Uterus (tissue), 4 donors: ENCODE data around the gene NCOR2. TPM values are rescaled to one million over a fixed set of nuclear protein-coding genes. Genes with fewer than 3 reads are reported as not detected.
A peak's percentile ranks its signal among the peaks of the same experiment; 100 is the strongest.

Source experiments
- DNase-seq, 2 donors: peaks; one replicate each; pipeline ENCODE4 v3.0.0-alpha.2; 2019 to 2020
- H3K27ac ChIP-seq, 2 donors: fragments of 200-600 bp; sonication (generic); 1 replicate in 1 of 2; 2 replicates in 1 of 2; pipeline ENCODE4 v1.5.1; 2016 to 2018
- H3K27me3 ChIP-seq, 2 donors: fragments of 200-600 bp; sonication (generic); one replicate each; pipeline ENCODE4 v1.5.1; 2018 to 2019; ENCODE audit warnings: control low read depth in 1 of 2
- H3K36me3 ChIP-seq, 2 donors: fragments of 200-600 bp; sonication (generic); one replicate each; pipeline ENCODE4 v1.5.1; 2019; ENCODE audit warnings: control low read depth in 1 of 2
- H3K4me1 ChIP-seq, 2 donors: fragments of 200-600 bp; sonication (generic); one replicate each; pipeline ENCODE4 v1.5.1; 2018 to 2019; ENCODE audit warnings: control low read depth in 1 of 2
- H3K4me3 ChIP-seq, 2 donors: fragments of 200-600 bp; sonication (generic); 1 replicate in 1 of 2; 2 replicates in 1 of 2; pipeline ENCODE4 v1.5.1; 2018 to 2019; ENCODE audit warnings: mild to moderate bottlenecking in 1 of 2
- H3K9me3 ChIP-seq, 2 donors: fragments of 200-600 bp; sonication (generic); one replicate each; pipeline ENCODE4 v1.5.1; 2019; ENCODE audit warnings: control low read depth in 1 of 2
- POLR2A ChIP-seq, 2 donors: fragments of 450-650 bp; IDR thresholded peaks; one replicate each; pipeline ENCODE4 v1.6.1; 2016; ENCODE audit warnings: antibody characterized with exemption in 2 of 2, mild to moderate bottlenecking in 1 of 2, moderate library complexity in 1 of 2
- intact Hi-C: fragments of 100-400 bp; cut with DNase I; formaldehyde crosslinking; loops from one replicate; pipeline ENCODE4 v1.15.1; 2023; ENCODE audit warnings: low total_unique reads
- total RNA-seq, 4 donors: library from RNA; depleted of rRNA in 3 of 4; stranded (reverse); fragments of >200 nt in 3 of 4; gene quantifications; one replicate each; pipeline versions ENCODE4 v1.1.0 to v1.2.4, GENCODE V29; 2014 to 2023
- TF ChIP-seq, protein P1 (sequence below), 4 experiments: fragments of 200-600 bp in 2 of 4; fragments of 450-650 bp in 2 of 4; sonication (generic) in 2 of 4; IDR thresholded peaks; one replicate each; pipeline ENCODE4 v1.5.1; 2016 to 2019; ENCODE audit warnings: antibody characterized with exemption in 4 of 4, mild to moderate bottlenecking in 2 of 4, moderate library complexity in 1 of 4
- donor health status: DM: yes; HTN: yes; CAD: no.

NCOR2 gene
- total RNA-seq, 4 donors from 2014 or later: 65.1 to 436 (median 102) TPM

DNA sequence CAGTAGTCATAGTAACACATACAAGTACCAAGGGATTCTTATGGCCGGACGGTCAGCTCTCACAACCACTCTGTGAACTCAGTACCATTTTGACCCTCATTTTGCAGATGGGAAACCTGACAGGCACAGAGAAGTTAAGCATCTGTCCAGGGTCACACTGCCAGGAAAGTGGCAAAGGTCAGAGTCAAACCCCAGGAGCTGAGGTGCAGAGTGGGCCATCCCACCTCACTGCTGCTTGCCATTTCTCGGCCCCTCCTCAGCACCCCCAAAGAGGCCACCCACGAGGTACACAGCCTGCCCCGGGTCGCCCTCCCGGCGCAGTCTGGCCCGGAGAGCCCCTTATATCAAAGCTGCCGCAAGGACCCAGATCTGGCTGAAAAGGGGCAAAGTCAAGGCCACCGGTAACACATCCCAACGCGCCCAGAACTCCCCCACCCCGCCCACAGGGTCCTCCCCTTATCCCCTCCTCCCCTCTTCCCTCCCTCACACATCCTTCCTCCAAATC, 1.7 kb downstream of the NCOR2 start:
- H3K27me3 ChIP-seq: no peaks in the 10 kb centered on the region
- H3K36me3 ChIP-seq: no peaks in the 10 kb centered on the region
- no peaks in the 10 kb centered on the region for H3K9me3 ChIP-seq
- TF ChIP-seq, protein P1, sequence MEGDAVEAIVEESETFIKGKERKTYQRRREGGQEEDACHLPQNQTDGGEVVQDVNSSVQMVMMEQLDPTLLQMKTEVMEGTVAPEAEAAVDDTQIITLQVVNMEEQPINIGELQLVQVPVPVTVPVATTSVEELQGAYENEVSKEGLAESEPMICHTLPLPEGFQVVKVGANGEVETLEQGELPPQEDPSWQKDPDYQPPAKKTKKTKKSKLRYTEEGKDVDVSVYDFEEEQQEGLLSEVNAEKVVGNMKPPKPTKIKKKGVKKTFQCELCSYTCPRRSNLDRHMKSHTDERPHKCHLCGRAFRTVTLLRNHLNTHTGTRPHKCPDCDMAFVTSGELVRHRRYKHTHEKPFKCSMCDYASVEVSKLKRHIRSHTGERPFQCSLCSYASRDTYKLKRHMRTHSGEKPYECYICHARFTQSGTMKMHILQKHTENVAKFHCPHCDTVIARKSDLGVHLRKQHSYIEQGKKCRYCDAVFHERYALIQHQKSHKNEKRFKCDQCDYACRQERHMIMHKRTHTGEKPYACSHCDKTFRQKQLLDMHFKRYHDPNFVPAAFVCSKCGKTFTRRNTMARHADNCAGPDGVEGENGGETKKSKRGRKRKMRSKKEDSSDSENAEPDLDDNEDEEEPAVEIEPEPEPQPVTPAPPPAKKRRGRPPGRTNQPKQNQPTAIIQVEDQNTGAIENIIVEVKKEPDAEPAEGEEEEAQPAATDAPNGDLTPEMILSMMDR (IDR thresholded peaks at IDR 0.05): no peak
- TF ChIP-seq POLR2A (IDR thresholded peaks at IDR 0.05): no peak
- peak in 1 of 2 donors; percentile 33 for DNase-seq
- H3K27ac ChIP-seq: peak overlapping the region; percentile 96 to 98
- H3K4me1 ChIP-seq: peaks cover 0 to 20% of the 10 kb centered on the region in 2 donors
- intact Hi-C loops: loop anchor here (10.0 kb wide), 1 partner anchor 199 kb away; no protein-coding TSS in a partner anchor
- peak overlapping the region; percentile 91 to 99 for H3K4me3 ChIP-seq

DNA sequence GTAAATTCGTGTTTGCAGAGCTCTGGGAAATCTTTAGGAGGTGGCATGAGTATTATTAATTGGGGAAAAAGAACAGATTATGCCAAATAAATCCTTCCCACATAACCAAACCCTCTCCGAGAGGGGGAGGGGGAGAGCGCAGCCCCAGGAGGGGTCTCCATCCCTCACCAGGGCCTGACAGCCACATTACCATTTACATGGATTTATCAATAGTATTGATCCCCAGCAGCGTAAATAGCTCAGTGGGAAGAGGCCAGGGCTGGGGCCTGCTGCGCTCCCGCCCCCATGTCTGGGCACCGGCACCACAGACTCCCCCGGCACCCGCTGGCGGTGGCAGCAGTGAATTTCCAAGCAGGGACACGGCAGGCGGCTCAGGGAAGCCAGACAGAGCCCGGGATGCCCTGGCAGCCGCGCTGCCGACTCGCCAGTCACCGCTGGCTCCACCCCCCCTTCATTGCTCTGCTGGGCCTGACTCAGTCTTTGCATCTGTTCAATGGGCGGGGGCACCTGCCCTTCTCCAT, 2.4 kb downstream of the NCOR2 start:
- intact Hi-C loops: loop anchor here (10.0 kb wide), 1 partner anchor 200 kb away; no protein-coding TSS in a partner anchor
- Histone ChIP-seq H3K4me3 (peak overlapping the region in 1 of 2 donors; percentile 99), H3K36me3 (no peaks in the 10 kb centered on the region), H3K9me3 (no peaks in the 10 kb centered on the region), H3K27ac (peak overlapping the region; percentile 32 to 39), H3K27me3 (no peaks in the 10 kb centered on the region), H3K4me1 (peaks cover 0 to 20% of the 10 kb centered on the region in 2 donors)
- TF ChIP-seq, protein P1 (IDR thresholded peaks at IDR 0.05): no peak
- TF ChIP-seq POLR2A (IDR thresholded peaks at IDR 0.05): no peak
- DNase-seq: no peak

DNA sequence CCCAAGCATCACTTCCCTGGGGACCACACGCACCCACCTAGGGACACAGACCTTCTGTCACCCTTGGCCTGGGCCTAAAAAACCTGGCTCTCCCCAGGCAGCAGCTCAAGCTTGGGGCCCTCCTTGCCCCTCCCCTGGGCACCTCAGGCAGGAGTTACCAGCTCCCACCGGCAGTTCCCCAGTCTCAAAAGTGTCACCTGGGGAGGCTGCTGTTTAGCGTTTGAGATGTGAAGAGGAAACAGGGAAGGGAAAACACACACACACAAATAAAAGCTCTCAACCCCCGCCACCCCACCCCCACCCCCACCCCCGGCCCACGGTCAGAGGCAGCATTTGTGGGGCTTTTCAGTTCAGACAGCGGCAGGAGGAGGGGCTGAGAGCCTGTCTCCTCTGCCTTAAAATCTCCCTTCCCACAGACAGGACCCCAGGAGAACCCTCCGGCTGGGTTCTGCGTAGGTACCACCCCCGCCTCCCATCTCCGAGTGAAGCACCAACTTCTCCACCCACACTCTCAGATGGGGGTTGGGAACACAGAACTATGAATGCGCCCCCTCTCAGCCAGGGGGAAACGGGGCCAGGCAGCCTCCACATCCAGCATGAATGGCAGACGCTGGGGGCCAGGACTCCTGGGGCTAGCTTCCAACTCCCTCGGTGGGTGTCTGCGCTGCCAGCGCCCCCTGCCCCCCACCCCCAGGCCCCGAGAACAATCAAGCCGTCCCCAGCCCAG, 3.0 kb downstream of the NCOR2 start:
- no peaks in the 10 kb centered on the region for H3K27me3 ChIP-seq
- H3K9me3 ChIP-seq: no peaks in the 10 kb centered on the region
- intact Hi-C loops: loop anchor here (10.0 kb wide), 1 partner anchor 200 kb away; no protein-coding TSS in a partner anchor
- no peaks in the 10 kb centered on the region for H3K36me3 ChIP-seq
- peaks cover 0 to 20% of the 10 kb centered on the region in 2 donors for H3K4me1 ChIP-seq
- peak overlapping the region in 1 of 2 donors; percentile 99 for H3K4me3 ChIP-seq
- H3K27ac ChIP-seq: peak overlapping the region; percentile 32 to 39
- TF ChIP-seq, protein P1 (IDR thresholded peaks at IDR 0.05): no peak
- no peak for TF ChIP-seq POLR2A (IDR thresholded peaks at IDR 0.05)
- no peak for DNase-seq

GRCh38 chr12:124563809-124564208, 3.6 kb downstream of the NCOR2 start:
- peak overlapping the region; percentile 32 to 39 for H3K27ac ChIP-seq
- no peak for DNase-seq
- H3K9me3 ChIP-seq: no peaks in the 10 kb centered on the region
- no peak overlapping the region for H3K4me3 ChIP-seq
- H3K4me1 ChIP-seq: peaks cover 0 to 16% of the 10 kb centered on the region in 2 donors
- no peak for TF ChIP-seq POLR2A (IDR thresholded peaks at IDR 0.05)
- TF ChIP-seq, protein P1 (IDR thresholded peaks at IDR 0.05): no peak
- intact Hi-C loops: loop anchor here (10.0 kb wide), 1 partner anchor 201 kb away; no protein-coding TSS in a partner anchor
- no peaks in the 10 kb centered on the region for H3K36me3 ChIP-seq
- no peaks in the 10 kb centered on the region for H3K27me3 ChIP-seq

- no peak overlapping the region for H3K4me3 ChIP-seq
- TF ChIP-seq, protein P1 (IDR thresholded peaks at IDR 0.05): no peak
- no peak for TF ChIP-seq POLR2A (IDR thresholded peaks at IDR 0.05)
- H3K27me3 ChIP-seq: no peaks in the 10 kb centered on the region
- DNase-seq: no peak
- no peak overlapping the region for H3K27ac ChIP-seq
- no peaks in the 10 kb centered on the region for H3K9me3 ChIP-seq
- no peaks in the 10 kb centered on the region for H3K36me3 ChIP-seq
- intact Hi-C loops: loop anchor here (10.0 kb wide), 1 partner anchor 201 kb away; no protein-coding TSS in a partner anchor
- H3K4me1 ChIP-seq: peaks cover 0 to 13% of the 10 kb centered on the region in 2 donors
These were observed 4.0 kb downstream of the NCOR2 start for GRCh38 chr12:124563401-124563800.
